HG03280 (cell line): Measurements from ENCODE around the gene CYTH2.
"Not testable (repeated sequence)": the region's sequence is repeated elsewhere in the genome, so short reads cannot be mapped to it uniquely, and the experiment has no call there.

ENCODE experiments used
- ATAC-seq: cut with Tn5 transposase; IDR thresholded peaks from one replicate; pipeline ENCODE4 v1.9.1; 2021; ENCODE audit warnings: mild to moderate bottlenecking, moderate library complexity; ENCODE audit not compliant: unreplicated experiment

The CYTH2 gene

GRCh38 chr19:48476176-48476575 is 7.0 kb downstream of the CYTH2 start:
- ATAC-seq, result no peak

GRCh38 chr19:48477067-48477685 is 8.0 kb downstream of the CYTH2 start:
- no peak for ATAC-seq

GRCh38 chr19:48477698-48478338 is 8.6 kb downstream of the CYTH2 start:
- ATAC-seq, result no peak

GRCh38 chr19:48478339-48479256 is 9.4 kb downstream of the CYTH2 start:
- ATAC-seq, result no peak

- ATAC-seq, result no peak
These were observed 10.5 kb downstream of the CYTH2 start for GRCh38 chr19:48479686-48480085.

GRCh38 chr19:48480183-48480557 is 11.0 kb downstream of the CYTH2 start:
- ATAC-seq, result no peak

- ATAC-seq, result no peak
These were observed 11.7 kb downstream of the CYTH2 start for GRCh38 chr19:48480558-48481500.

DNA sequence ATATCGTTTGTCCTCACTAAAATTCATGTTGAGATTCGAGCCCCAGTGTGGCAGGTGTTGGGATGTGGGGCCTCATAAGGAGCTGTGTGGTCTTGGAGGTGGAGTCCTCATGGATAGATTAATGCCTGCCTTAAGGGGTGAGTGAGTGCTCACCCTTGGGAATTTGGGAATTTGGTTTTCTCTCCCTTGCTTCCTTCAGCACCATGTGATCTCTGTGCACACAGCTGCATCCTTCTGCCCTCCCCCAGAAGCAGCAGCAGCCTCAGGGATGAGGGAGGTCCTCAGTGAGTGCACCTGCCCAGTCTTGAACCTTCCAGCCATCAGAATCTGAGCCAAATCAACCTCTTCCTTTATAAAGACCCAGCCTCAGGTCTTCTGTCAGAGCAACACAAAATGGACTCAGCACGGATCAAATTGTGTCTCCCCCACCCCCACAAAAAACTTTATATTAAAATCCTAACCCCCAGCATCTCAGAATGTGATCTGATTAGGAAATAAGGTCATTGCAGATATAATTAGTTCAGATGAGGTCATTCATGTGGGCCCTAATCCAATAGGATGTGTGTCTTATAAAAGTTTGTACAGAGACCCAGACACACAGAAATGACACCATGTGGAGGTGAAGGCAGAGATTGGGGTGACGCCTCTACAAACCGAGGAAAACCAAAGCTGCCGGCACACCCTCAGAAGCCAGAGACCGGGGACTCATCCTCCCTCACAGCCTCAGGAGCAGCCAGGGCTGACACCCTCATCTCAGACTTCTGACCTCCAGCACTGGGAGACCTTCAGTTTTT is 12.9 kb downstream of the CYTH2 start:
- ATAC-seq, result no peak

DNA sequence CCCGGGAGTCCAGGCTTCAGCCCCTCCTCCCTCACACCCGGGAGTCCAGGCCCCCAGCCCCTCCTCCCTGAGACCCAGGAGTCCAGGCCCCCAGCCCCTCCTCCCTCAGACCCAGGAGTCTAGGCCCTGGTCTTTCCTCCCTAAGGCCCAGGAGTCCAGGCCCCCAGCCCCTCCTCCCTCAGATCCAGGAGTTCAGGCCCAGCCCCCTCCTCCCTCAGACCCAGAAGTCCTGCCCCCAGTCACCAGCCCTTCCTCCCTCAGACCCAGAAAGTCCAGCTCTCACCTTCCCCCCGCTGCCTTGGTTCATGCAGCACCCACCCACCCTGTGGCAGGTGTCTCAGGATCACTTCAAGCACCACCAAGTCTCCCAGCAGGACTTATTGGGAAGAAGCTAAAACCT is 14.1 kb downstream of the CYTH2 start:
- ATAC-seq, result no peak

DNA sequence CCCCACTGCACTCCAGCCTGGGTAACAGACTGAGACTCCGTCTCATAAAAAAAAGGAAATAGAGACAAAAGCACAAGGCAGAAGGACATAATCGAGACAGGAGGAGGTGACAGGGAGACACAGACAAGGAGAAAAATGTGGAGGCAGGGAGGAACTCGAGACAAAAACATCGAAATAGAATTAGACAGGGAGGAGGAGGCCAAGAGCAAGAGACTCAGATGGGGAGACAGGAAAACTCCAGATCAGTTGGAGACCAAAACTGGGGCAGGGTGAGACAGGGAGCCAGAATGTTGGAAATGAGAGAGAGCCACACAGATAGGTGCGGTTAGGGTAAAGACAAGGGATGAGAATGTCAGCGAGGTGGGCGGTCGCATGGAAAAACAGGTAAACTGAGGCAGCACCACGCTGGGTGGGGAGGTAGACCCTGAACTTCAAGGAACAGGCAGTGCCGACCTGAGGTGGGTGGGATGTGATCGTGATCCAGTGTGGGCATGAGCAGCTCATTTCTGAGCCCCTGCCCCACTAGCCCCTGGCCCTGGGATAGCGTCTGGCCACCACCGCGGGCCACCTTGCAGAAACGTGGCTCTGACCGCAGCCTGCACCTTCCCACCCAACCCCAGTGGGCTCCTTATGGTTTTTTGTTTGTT is 15.2 kb downstream of the CYTH2 start:
- no peak for ATAC-seq

DNA sequence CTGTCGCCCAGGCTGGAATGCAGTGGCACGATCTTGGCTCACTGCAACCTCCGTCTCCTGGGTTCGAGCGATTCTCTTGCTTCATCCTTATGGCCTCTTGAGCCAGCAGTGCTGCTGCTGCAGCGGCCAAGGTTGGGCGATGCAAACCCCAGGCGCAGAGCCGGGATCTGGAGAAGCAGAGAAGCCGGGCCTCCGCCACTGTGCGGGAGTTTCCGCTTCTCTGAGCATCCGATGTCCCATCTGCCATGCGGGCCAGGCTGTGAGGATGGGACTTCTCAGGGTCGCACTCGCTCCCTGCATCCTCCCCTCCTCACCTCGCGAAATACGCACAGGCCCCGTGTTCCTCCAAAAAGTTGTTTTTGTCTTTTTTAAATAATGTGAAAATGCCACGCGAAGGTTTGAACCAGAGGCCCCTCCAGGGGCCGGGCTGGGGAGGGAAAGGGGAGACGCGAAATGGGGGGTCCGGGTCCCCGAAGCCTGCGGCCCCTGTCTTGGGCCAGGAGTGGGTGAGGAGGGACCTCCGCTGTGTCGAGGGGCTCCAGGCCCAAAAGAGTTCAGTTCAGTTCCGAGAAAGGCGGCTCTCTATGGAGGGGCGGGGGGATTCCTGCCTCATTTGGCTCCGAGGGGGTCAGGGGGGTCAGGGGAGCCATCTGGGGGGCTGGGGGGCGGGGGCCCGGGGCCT is 15.9 kb downstream of the CYTH2 start:
- no peak for ATAC-seq

- ATAC-seq, result not testable (repeated sequence)
These were observed 17.5 kb downstream of the CYTH2 start for GRCh38 chr19:48486706-48487105.

DNA sequence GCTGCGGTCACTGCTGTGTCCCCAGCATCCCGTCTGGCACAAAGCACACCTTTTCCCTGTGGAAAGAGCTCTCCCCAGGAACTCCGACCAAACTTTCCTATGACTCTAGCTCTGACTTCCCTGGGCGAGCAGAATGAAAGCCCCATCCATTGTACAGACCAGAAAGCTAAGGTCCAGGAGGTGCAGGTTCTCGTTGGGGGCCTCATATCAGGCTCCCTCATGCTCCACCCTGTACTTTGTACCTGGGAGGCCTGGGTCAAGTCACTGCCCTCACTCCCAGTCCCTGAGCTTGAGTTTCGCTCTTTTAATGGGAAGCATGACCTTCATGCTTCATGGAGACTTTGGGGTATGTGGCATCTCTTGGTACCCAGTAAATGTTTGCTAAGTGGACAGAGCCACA is 18.4 kb downstream of the CYTH2 start:
- no peak for ATAC-seq

DNA sequence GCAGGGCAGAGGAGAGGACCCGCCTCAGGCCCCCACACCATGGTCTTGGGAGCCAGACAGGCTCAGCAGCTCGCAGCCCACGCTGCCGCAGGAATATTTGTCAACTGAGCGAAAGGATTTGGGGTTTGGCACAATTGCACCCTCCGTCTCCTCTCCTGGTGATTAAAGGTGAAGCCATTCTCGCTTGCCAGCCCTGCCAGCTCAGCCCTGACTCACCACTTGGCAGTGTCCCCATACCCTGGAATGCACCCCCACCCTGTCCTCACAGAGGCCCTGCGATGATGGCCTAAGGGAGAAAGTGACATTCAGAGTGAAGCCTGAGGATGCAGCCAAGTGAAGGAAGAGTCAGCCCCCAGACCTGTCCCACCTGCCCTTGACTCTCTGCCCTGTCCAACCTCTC is 18.8 kb downstream of the CYTH2 start:
- no peak for ATAC-seq

DNA sequence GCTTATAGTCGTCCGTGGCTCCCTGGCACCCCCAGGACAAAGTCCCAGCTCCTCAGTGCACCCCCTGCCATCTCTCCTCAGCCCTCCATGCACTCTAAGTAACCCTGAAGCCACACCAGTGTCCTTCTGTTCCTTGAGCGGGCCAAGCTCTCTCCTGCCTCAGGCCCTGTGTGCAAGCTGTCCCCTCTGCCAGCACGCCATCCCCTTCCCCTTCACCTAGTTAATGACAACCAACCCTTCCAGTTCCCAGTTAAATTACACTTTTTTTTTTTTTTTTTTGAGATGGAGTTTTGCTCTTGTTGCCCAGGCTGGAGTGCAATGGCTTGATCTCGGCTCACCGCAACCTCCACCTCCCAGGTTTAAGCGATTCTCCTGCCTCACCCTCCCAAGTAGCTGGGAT is 19.3 kb downstream of the CYTH2 start:
- ATAC-seq, result not testable (repeated sequence)

GRCh38 chr19:48489608-48490216 is 20.5 kb downstream of the CYTH2 start:
- ATAC-seq, result no peak

DNA sequence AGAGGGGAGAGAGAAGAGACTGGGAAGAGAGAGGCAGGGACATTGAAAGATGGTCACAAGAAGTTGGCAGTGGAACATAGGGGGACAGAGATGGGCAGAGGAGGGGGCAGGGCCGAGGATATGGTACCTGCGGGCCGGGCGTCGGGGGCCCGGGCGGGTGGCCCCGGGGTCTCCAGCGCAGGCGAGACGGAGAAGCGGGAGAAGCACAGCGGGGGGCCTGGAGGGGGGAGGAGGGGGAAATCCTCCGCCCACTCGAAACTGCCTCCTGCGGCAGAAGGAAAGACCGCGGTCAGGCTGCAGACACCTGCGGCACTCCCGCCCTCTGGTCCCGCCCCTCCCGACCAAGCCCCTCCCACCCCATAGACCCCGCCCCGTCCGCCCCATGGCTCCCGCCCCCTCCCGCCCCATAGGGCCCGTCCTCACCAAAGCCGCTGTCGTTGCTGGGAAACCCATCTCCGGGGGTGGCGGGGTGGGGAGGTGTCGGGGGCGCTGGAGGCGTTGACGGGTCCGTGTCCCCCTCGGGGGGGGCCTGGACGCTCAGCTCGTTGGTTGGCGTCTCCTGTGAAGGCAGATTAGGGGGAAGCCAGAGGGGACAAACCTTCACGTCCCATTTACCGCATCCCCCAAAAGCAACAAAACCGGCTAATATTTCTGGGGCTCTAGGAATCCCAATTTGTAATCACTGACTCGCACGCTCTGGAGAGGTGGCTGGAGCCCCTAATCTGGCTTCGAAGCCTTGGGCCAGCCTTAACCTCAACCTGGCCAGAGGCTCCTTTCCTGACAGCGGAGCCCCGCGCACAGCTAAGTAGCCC is 22.0 kb downstream of the CYTH2 start:
- no peak for ATAC-seq

- ATAC-seq, result no peak
These were observed 22.6 kb downstream of the CYTH2 start for GRCh38 chr19:48491793-48492123.
